ENCODE results near the gene SSBP1.

The SSBP1 gene

DNA sequence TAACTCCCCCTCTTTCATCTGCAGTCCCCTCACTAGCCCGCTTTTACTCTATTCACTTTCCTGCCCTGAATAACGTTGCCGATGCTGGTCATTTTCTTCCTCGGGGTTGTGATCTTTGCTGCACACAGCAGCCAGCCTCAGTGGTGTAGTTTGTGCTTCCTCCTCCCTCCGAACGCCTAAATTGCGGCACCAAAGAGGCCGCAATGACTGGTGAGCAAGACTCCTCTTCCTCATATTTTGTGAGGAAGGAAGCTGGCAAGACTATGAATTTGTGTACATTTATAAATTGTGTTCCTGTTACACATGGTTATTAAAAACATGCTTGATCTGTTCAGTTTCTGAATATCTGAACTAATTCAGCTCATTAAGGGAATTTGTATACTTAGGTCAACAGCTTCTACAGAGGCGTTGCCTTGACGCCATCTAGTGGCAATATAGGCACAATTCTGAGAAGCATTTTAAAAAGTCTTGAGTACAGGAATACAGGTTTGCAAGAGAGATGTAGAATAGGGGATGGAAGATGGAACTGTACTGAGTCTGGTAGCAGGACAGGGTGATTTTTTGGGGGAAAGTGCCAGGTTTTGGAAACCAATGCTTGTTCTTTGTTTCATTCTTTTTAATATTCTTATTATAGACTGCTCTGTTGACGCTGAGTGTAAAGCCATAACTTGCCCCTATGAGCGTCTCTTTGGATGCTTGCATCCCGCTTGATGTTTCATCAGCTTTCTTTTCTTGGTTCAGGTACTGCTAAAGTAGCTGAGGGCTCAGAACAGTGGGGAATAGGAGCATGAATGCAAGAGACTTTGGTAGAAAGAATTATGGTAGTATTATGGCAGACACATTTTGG, 47.8 kb downstream of the SSBP1 start:
- DNase-seq = peak; percentile 65

DNA sequence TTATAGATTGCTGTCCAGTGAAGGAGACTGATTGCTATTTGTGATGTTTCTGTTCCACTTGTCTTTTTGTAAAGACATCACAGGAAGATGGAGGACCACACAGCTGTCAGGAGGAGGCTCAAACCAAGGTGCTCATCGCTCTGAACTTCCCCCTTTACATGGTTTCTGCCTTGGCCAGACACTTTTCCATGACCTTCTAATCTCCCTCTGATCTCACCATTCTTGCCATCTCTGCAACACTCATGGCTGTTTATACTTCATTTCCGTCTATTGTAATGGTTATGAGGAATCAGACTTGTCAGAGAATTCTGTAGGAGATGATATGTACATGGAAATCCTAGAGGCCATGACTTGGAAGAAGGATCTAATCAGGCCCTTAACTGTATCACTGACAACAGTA, 50.1 kb downstream of the SSBP1 start:
- no peak for DNase-seq

GRCh38 chr7:141789917-141790316, 51.8 kb downstream of the SSBP1 start, which contains the start of gene TAS2R5:
Gene TAS2R5, plus strand, starts transcription at chr7:141790217. Its CDS starts 145 bp downstream, at chr7:141790362.
- no peak for DNase-seq

- DNase-seq = no peak
Observed at GRCh38 chr7:141792526-141792925, 54.4 kb downstream of the SSBP1 start.

Measured in suppressor macrophage treated with lipopolysaccharide for 4 hours (primary cell).